ENCODE measurements around the gene RAB22A. TPM values are rescaled to one million over a fixed set of nuclear protein-coding genes. Genes with fewer than 3 reads are reported as not detected.
A peak's percentile ranks its signal among the peaks of the same experiment; 100 is the strongest.

RAB22A gene
- total RNA-seq, 1 donor from 2014 or later, result 25.2 TPM

DNA sequence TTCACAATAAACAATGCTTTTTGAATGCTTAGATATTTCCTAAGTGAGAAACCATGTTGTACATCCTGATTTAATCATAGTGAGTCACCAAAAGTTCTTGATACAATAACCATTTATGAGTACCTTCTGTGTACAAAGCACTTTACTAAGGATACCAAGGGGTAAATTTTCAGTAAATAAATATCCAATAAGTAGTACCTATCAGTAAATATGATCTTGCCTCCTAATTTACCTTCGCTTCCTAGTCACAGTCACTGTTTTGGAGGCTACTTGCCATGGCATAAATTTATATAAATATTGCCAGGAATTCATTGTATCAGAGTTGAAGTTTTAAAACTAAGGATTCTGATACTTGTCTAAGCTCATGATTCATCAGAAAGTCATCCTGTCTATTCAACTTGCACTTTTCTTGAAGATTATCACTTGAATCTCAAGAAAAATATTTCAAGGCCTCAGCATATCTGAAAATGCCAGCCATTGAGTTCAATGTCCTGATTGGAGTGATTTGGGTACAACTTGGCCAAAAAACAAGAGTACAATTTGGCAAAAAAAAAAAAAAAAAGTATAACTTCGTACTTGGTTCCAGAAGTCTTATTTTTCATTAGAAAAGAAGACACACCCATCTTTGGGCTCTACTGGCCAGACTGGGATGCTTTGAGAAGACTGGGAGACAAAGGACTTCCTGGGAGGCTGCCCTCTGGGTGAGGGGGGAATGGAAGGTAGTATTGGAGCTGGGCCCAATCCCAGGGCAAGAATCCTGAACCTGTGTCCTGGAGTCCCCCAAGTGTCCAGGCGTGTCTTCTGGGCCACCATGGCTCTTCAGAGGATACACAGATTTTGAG, 32.8 kb downstream of the RAB22A start:
- DNase-seq (ENCODE audit: low spot score), result no peak
- no peaks in the 10 kb centered on the region for H3K27me3 Mint-ChIP-seq (ENCODE audit: low read depth)
- TF ChIP-seq, protein P1, sequence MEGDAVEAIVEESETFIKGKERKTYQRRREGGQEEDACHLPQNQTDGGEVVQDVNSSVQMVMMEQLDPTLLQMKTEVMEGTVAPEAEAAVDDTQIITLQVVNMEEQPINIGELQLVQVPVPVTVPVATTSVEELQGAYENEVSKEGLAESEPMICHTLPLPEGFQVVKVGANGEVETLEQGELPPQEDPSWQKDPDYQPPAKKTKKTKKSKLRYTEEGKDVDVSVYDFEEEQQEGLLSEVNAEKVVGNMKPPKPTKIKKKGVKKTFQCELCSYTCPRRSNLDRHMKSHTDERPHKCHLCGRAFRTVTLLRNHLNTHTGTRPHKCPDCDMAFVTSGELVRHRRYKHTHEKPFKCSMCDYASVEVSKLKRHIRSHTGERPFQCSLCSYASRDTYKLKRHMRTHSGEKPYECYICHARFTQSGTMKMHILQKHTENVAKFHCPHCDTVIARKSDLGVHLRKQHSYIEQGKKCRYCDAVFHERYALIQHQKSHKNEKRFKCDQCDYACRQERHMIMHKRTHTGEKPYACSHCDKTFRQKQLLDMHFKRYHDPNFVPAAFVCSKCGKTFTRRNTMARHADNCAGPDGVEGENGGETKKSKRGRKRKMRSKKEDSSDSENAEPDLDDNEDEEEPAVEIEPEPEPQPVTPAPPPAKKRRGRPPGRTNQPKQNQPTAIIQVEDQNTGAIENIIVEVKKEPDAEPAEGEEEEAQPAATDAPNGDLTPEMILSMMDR (IDR thresholded peaks at IDR 0.05), result no peak
- H3K27ac Mint-ChIP-seq (ENCODE audit: unreplicated experiment), result peak overlapping the region; percentile 69
- H3K4me3 Mint-ChIP-seq (ENCODE audit: unreplicated experiment), result no peak overlapping the region
- H3K4me1 Mint-ChIP-seq (ENCODE audit: low read depth), result peaks cover 40% of the 10 kb centered on the region
- peaks cover 13% of the 10 kb centered on the region for H3K36me3 Mint-ChIP-seq (ENCODE audit: low read depth)
- H3K9me3 Mint-ChIP-seq (ENCODE audit: low read depth), result no peaks in the 10 kb centered on the region

DNA sequence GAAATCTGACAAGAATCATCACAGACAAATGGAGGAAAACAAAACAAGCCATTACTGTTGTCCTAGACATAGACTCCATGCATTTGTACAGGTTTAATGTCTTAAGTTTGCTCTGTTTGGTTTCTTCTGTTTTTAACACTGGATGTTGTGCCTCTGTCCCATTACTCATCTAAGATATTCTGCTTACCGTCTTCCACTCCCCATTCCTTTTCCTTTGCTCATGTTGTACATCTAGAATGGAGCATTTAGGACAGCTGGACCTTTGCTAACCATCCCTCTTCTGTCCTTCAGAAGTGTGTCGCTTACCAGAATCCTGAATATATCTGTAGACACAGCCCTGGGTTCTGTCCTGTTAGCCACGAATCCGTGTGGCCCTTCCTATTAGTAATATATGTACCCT, 35.2 kb downstream of the RAB22A start:
- DNase-seq (ENCODE audit: low spot score), result no peak
- Mint-ChIP-seq H3K4me3 (ENCODE audit: unreplicated experiment) (no peak overlapping the region), H3K36me3 (ENCODE audit: low read depth) (peaks cover 17% of the 10 kb centered on the region), H3K27me3 (ENCODE audit: low read depth) (no peaks in the 10 kb centered on the region), H3K9me3 (ENCODE audit: low read depth) (no peaks in the 10 kb centered on the region), H3K4me1 (ENCODE audit: low read depth) (peaks cover 53% of the 10 kb centered on the region), H3K27ac (ENCODE audit: unreplicated experiment) (no peak overlapping the region)
- TF ChIP-seq, protein P1 (IDR thresholded peaks at IDR 0.05), result no peak

DNA sequence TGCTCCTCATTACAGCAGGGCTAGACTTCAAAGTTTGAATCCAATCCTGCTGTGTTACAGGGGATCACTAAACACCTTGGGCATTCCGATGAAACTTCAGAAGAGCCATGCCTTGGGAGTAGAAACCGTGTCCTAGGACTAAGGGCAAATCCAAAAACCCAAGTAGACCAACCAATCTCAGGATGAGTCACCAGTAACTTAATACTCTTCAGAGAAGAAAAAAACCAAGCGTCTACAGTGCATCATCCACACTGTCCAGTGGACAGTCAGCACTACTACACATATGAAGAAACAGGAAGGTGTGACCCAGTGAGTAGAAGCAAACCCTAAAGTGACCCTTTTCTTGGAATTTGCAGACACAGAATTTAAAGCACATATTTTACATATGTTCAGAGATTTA, 40.1 kb downstream of the RAB22A start:
- H3K4me1 Mint-ChIP-seq (ENCODE audit: low read depth), result peaks cover 24% of the 10 kb centered on the region
- H3K9me3 Mint-ChIP-seq (ENCODE audit: low read depth), result no peaks in the 10 kb centered on the region
- H3K4me3 Mint-ChIP-seq (ENCODE audit: unreplicated experiment), result no peak overlapping the region
- H3K27me3 Mint-ChIP-seq (ENCODE audit: low read depth), result no peaks in the 10 kb centered on the region
- TF ChIP-seq, protein P1 (IDR thresholded peaks at IDR 0.05), result no peak
- DNase-seq (ENCODE audit: low spot score), result no peak
- peaks cover 32% of the 10 kb centered on the region for H3K36me3 Mint-ChIP-seq (ENCODE audit: low read depth)
- H3K27ac Mint-ChIP-seq (ENCODE audit: unreplicated experiment), result no peak overlapping the region

DNA sequence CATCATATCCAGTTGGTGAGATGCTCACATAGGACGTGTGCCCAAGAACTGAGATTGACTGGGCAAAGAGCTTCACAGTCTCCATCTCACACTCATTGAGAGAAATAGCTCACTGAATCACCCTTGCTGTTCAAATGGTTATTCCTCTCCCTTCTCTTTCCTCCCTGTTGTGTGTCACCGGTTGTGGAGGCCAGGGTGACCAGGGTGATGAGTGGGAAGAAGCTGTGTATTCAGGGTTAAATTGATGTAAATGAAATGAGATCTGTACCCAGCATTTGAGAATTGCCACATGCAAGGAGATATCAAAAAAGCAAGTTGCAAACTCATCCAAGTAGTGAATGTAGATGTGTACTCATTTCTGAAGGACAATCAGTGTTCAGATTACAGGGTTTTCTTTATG, 43.0 kb downstream of the RAB22A start:
- peaks cover 20% of the 10 kb centered on the region for H3K4me1 Mint-ChIP-seq (ENCODE audit: low read depth)
- no peak overlapping the region for H3K27ac Mint-ChIP-seq (ENCODE audit: unreplicated experiment)
- H3K36me3 Mint-ChIP-seq (ENCODE audit: low read depth), result peaks cover 29% of the 10 kb centered on the region
- no peaks in the 10 kb centered on the region for H3K9me3 Mint-ChIP-seq (ENCODE audit: low read depth)
- no peaks in the 10 kb centered on the region for H3K27me3 Mint-ChIP-seq (ENCODE audit: low read depth)
- TF ChIP-seq, protein P1 (IDR thresholded peaks at IDR 0.05), result no peak
- no peak overlapping the region for H3K4me3 Mint-ChIP-seq (ENCODE audit: unreplicated experiment)
- DNase-seq (ENCODE audit: low spot score), result no peak

DNA sequence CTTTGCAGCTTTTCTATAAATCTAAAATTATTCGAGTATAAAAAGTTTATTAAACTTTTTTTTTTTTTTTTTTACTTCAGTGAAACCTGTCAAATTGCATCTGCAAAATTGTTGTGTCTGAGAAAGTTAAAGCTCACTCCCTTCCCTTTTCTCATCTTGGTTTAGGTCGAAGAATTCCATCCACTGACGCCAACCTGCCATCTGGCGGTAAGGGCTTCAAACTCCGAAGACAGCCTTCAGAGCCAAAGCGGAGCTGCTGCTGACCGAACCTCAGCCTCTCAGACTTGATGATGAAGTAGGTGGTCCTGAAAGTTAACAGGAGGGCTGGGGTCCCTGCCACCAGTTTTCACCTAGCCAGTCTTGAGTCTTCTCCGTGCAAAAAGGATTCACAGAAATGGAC, 49.9 kb downstream of the RAB22A start:
- Mint-ChIP-seq H3K36me3 (ENCODE audit: low read depth) (peaks cover 32% of the 10 kb centered on the region), H3K27me3 (ENCODE audit: low read depth) (no peaks in the 10 kb centered on the region), H3K4me1 (ENCODE audit: low read depth) (peaks cover 8% of the 10 kb centered on the region), H3K9me3 (ENCODE audit: low read depth) (no peaks in the 10 kb centered on the region), H3K27ac (ENCODE audit: unreplicated experiment) (no peak overlapping the region), H3K4me3 (ENCODE audit: unreplicated experiment) (no peak overlapping the region)
- TF ChIP-seq, protein P1 (IDR thresholded peaks at IDR 0.05), result no peak
- no peak for DNase-seq (ENCODE audit: low spot score)

Measured in chondrocyte (in vitro differentiated cells).